Esophagus muscularis mucosa (tissue), 4 donors: ENCODE measurements around the gene RPS6KL1. TPM values are rescaled to one million over a fixed set of nuclear protein-coding genes. Genes with fewer than 3 reads are reported as not detected.
"Not testable (repeated sequence)": the region's sequence is repeated elsewhere in the genome, so short reads cannot be mapped to it uniquely, and the experiment has no call there.

Experiments used
- DNase-seq: peaks from one replicate; pipeline ENCODE4 v3.0.0-alpha.2; 2017; ENCODE audit errors: extremely low spot score
- H3K27ac ChIP-seq, 4 donors: fragments of 200-600 bp; sonication (generic); replicated peaks in 1 of 4; 1 replicate in 3 of 4; 2 replicates in 1 of 4; pipeline ENCODE4 v1.5.1; 2016 to 2019; ENCODE audit warnings: mild to moderate bottlenecking in 1 of 4
- H3K27me3 ChIP-seq, 4 donors: fragments of 200-600 bp; sonication (generic); one replicate each; pipeline versions ENCODE4 v1.5.1 to v1.6.0; 2016 to 2019
- H3K36me3 ChIP-seq, 4 donors: fragments of 200-600 bp; sonication (generic); one replicate each; pipeline ENCODE4 v1.5.1; 2016 to 2019
- H3K4me1 ChIP-seq, 4 donors: fragments of 200-600 bp; sonication (generic); one replicate each; pipeline ENCODE4 v1.5.1; 2016 to 2019
- H3K4me3 ChIP-seq, 4 donors: fragments of 200-600 bp; sonication (generic); 1 replicate in 2 of 4; 2 replicates in 2 of 4; pipeline ENCODE4 v1.5.1; 2016 to 2019; ENCODE audit warnings: mild to moderate bottlenecking in 4 of 4, moderate library complexity in 1 of 4
- H3K9me3 ChIP-seq, 4 donors: fragments of 200-600 bp; sonication (generic); 1 replicate in 3 of 4; 2 replicates in 1 of 4; pipeline ENCODE4 v1.5.1; 2016 to 2019
- CTCF ChIP-seq, 3 experiments: fragments of 200-600 bp in 2 of 3; fragments of 450-650 bp in 1 of 3; sonication (generic) in 2 of 3; IDR thresholded peaks; one replicate each; pipeline ENCODE4 v1.5.1; 2017 to 2019; ENCODE audit warnings: antibody characterized with exemption in 3 of 3, mild to moderate bottlenecking in 2 of 3, moderate library complexity in 1 of 3
- EP300 ChIP-seq: sonication (generic); formaldehyde crosslinking; IDR thresholded peaks from one replicate; pipeline ENCODE4 v1.6.1; 2017; ENCODE audit warnings: antibody characterized with exemption
- POLR2A ChIP-seq: fragments of 450-650 bp; IDR thresholded peaks from one replicate; pipeline ENCODE4 v1.6.1; 2017; ENCODE audit warnings: antibody characterized with exemption, moderate library complexity, mild to moderate bottlenecking, low read depth
- POLR2AphosphoS5 ChIP-seq, 2 donors: sonication (generic); formaldehyde crosslinking; IDR thresholded peaks; one replicate each; pipeline ENCODE4 v1.6.1; 2017; ENCODE audit warnings: antibody characterized with exemption in 2 of 2
- WGBS: methylation state at CpG from one replicate; pipeline ENCODE4 v1.1.5; 2018; 5-methylcytosine and 5-hydroxymethylcytosine counted together
- intact Hi-C: fragments of 100-400 bp; cut with DNase I; formaldehyde crosslinking; loops from one replicate; pipeline ENCODE4 v1.15.1; 2023
- total RNA-seq, 4 donors: library from RNA; depleted of rRNA; stranded (reverse); fragments of >200 nt; gene quantifications; one replicate each; pipeline versions ENCODE4 v1.1.0 to v1.2.1, GENCODE V29; 2016

Gene RPS6KL1
- total RNA-seq, 4 donors from 2014 or later = 5.3 to 9.7 (median 7.7) TPM

DNA sequence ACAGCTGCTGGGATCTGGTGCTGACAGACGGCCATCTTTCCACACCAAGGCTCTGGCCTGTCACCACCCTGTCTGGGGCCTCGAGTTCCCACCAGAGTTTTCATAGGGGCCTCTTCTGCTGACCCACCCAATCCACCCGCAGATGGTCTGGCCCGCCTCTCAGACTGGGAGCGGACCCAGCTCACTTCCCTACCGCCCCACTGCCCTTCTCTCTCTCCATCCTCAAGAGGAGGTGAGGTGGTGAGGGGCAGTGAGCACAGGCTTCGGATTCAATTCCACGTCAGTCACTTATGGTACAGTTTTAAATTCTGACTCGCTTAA, 12.3 kb upstream of the RPS6KL1 start:
- H3K36me3 ChIP-seq = no peaks in the 10 kb centered on the region
- H3K4me3 ChIP-seq = no peak overlapping the region
- 83% methylated on average over 9 of the region's 9 CpGs for WGBS
- no peak overlapping the region for H3K27ac ChIP-seq
- H3K27me3 ChIP-seq = peaks cover 0 to 15% (median 0%) of the 10 kb centered on the region in 4 donors
- H3K4me1 ChIP-seq = peaks cover 30 to 46% (median 39%) of the 10 kb centered on the region in 4 donors
- no peak for DNase-seq
- intact Hi-C loops = no loop called here
- no peaks in the 10 kb centered on the region for H3K9me3 ChIP-seq
- no peak for TF ChIP-seq POLR2AphosphoS5 (IDR thresholded peaks at IDR 0.05)
- TF ChIP-seq CTCF (IDR thresholded peaks at IDR 0.05) = no peak

DNA sequence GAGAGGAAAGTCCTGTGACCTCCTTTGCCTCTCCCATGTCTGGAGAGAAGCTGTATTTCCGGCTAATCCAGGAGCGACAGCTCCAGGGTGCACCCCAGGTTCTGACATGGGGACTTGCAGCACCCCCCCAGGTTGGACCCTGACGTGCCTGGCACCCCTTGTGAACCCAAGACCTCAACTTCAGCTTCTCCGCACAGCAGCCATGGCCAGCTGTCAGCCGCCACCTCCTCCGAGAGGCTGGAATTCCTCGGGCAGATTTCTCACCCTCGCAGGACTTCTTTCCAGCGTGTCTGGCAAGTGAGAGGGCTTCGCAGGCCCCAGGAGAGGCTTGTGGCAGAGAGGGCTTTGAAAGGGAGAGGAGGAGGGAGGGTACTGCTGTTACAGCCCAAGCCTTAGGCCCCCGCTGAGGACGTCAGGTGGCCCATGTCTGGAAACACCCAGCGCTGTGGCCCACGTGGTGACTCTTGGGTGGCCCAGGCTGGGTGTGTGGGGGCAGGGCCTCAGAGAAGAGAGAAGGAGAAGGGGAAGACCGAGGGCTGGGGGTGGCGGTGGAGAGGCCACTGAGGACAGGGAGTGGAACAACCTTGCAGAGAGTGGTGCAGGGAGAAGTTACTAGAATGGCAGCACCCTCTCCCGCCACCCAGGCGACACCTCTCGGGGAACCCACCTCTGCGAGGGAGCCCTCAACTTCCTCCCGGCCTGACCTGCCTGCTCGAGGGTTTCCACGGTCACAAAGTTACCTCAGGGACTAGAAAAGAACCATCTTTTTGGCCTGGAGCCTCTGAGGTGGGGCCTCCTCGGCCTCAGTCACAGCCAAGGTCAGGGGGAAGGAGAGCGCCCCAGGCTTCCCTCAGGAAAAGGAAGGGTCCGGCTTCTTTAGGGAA, 11.7 kb upstream of the RPS6KL1 start:
- peaks cover 24 to 40% (median 33%) of the 10 kb centered on the region in 4 donors for H3K4me1 ChIP-seq
- no peaks in the 10 kb centered on the region for H3K36me3 ChIP-seq
- no peak for TF ChIP-seq POLR2A
- TF ChIP-seq EP300 = no peak
- TF ChIP-seq CTCF (IDR thresholded peaks at IDR 0.05) = no peak
- no peak for TF ChIP-seq POLR2AphosphoS5 (IDR thresholded peaks at IDR 0.05)
- no peaks in the 10 kb centered on the region for H3K9me3 ChIP-seq
- WGBS = 58% methylated on average over 21 of the region's 26 CpGs
- no peak overlapping the region for H3K4me3 ChIP-seq
- intact Hi-C loops = no loop called here
- no peak for DNase-seq
- H3K27me3 ChIP-seq = peaks cover 0 to 15% (median 0%) of the 10 kb centered on the region in 4 donors
- peak overlapping the region in 1 of 4 donors; percentile 22 for H3K27ac ChIP-seq

DNA sequence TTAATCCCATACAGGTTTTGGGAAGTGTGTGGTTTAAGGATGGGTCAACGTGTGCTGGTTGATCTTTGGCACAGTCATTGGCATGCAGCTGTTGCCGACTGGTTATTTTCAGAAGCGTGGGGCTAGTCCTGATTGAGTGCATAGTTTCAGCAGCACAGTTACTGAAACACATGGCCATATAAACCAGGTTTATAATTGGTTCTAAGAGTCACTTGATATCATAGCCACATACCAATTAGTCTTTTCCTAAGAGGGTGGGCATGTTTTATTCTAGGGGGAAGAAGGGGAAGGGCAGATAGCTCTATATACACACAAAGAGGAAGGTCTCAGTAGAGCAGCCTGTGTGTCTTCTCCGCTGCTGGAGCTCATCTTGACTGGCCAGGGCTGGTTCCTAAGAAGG, 11.0 kb upstream of the RPS6KL1 start:
- no peak for DNase-seq
- Histone ChIP-seq H3K9me3 (no peaks in the 10 kb centered on the region), H3K27ac (no peak overlapping the region), H3K36me3 (no peaks in the 10 kb centered on the region), H3K4me3 (no peak overlapping the region), H3K4me1 (peaks cover 18 to 33% (median 26%) of the 10 kb centered on the region in 4 donors), H3K27me3 (peaks cover 0 to 15% (median 0%) of the 10 kb centered on the region in 4 donors)
- no peak for TF ChIP-seq POLR2A
- intact Hi-C loops = no loop called here
- 40% methylated on average over 4 of the region's 4 CpGs for WGBS

DNA sequence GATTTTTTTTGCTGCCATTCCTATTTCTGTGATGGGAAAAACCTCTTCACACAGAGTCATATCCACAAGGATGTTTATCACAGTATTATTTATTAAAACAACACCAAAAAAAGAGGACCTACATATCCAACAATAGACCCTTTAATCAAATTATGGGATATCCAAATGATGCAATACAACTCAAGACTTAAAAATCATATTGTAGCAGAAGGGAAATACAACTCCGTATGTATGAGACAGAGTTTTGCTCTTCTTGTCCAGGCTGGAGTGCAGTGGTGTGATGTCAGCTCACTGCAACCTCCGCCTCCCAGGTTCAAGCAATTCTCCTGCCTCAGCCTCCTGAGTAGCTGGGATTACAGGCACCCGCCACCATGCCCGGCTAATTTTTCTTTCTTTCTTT, 9.9 kb upstream of the RPS6KL1 start:
- H3K4me3 ChIP-seq, H3K9me3 ChIP-seq, DNase-seq, intact Hi-C loops, H3K36me3 ChIP-seq: not testable (repeated sequence)
- H3K4me1 ChIP-seq = peaks cover 18 to 29% (median 22%) of the 10 kb centered on the region in 4 donors
- peak overlapping the region in 1 of 4 donors; percentile 42 for H3K27ac ChIP-seq
- WGBS = 82% methylated on average over 4 of the region's 4 CpGs
- H3K27me3 ChIP-seq = peaks cover 0 to 15% (median 0%) of the 10 kb centered on the region in 4 donors

DNA sequence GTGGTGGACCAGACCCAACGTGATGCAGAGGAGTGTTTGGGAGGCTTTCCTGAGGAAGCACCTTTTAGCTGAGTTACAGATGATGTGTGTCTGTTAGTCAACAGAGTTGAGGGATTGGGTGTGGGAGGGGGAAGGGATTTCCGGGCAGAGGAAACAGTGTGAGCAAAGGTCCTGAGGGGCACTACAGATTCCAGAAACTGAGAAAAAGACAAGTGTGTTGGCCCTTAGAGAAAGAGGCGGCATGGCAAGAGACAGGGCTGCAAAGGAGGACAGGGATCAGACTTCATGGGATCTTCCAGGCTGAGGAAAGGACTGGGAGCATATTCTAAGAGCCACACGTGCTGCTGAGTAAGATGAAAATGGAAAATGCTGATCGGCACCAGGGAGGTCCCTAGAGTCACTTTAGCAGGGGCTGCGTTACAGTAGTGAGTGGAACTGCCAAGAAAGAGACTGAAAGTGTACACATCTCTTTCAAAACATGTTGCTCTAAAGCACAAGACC, 9.4 kb upstream of the RPS6KL1 start:
- Histone ChIP-seq H3K4me1 (peaks cover 18 to 29% (median 22%) of the 10 kb centered on the region in 4 donors), H3K9me3 (no peaks in the 10 kb centered on the region), H3K27me3 (peaks cover 0 to 15% (median 0%) of the 10 kb centered on the region in 4 donors), H3K4me3 (no peak overlapping the region), H3K27ac (peak overlapping the region in 1 of 4 donors; percentile 42), H3K36me3 (no peaks in the 10 kb centered on the region)
- WGBS = 19% methylated on average over 6 of the region's 6 CpGs
- intact Hi-C loops = no loop called here
- DNase-seq = no peak
- TF ChIP-seq EP300 (no peak), CTCF (IDR thresholded peaks at IDR 0.05) (no peak), POLR2AphosphoS5 (IDR thresholded peaks at IDR 0.05) (no peak), POLR2A (no peak)

- Histone ChIP-seq H3K4me1 (peaks cover 18 to 29% (median 22%) of the 10 kb centered on the region in 4 donors), H3K27me3 (peaks cover 0 to 15% (median 0%) of the 10 kb centered on the region in 4 donors)
- DNase-seq, H3K27ac ChIP-seq, intact Hi-C loops, H3K36me3 ChIP-seq, H3K4me3 ChIP-seq, H3K9me3 ChIP-seq: not testable (repeated sequence)
- 86% methylated on average over 9 of the region's 9 CpGs for WGBS
Measured at GRCh38 chr14:74931744-74932143, 8.7 kb upstream of the RPS6KL1 start.
